Muscle layer of colon (tissue), 2 donors: ENCODE measurements around the gene CPSF2.

ENCODE experiments used
- H3K27ac ChIP-seq: one replicate; pipeline ENCODE4 v1.7.0; 2013; ENCODE audit warnings: low read depth, mild to moderate bottlenecking, low read length, moderate library complexity
- H3K27me3 ChIP-seq, 2 donors: one replicate each; pipeline ENCODE4 v1.7.0; 2013; ENCODE audit warnings: low read length in 2 of 2, mild to moderate bottlenecking in 2 of 2; ENCODE audit not compliant: insufficient read depth in 2 of 2, control insufficient read depth in 1 of 2
- H3K36me3 ChIP-seq: one replicate; pipeline ENCODE4 v1.7.0; 2013; ENCODE audit warnings: mild to moderate bottlenecking, low read length; ENCODE audit not compliant: insufficient read depth
- H3K4me1 ChIP-seq: one replicate; pipeline ENCODE4 v1.7.0; 2013; ENCODE audit warnings: mild to moderate bottlenecking, low read length; ENCODE audit not compliant: insufficient read depth
- H3K4me3 ChIP-seq, 2 donors: one replicate each; pipeline ENCODE4 v1.7.0; 2013; ENCODE audit warnings: low read length in 2 of 2, low read depth in 1 of 2, mild to moderate bottlenecking in 1 of 2, moderate library complexity in 1 of 2
- H3K9ac ChIP-seq: one replicate; pipeline ENCODE4 v1.7.0; 2013; ENCODE audit warnings: low read length
- H3K9me3 ChIP-seq: one replicate; pipeline ENCODE4 v1.7.0; 2013; ENCODE audit warnings: mild to moderate bottlenecking, low read length
- donor health status: abdominal sarcoma.
- donor health status: Adenocarcinoma of cecum.

Gene CPSF2

DNA sequence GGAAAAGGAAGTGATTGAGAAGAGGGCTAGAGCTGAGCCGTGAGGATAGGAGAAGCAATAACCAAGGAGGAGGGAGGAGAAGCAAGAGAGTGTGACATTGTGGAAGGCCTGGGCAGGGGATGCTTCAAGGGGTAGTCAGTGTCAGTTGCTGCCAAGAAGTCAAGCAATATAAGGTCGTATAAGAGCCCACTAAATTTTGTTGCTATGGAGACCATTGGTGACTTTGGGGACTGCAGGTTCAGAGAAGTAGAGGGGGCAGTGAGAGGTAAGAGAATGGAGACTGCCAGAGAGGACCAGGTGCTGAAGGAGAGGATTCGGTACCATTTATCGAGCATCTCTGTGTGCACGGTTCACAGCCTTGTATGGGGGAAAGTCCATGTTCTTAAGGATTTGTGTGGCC, 12.3 kb upstream of the CPSF2 start:
- H3K9me3 ChIP-seq: no peaks in the 10 kb centered on the region
- H3K36me3 ChIP-seq: no peaks in the 10 kb centered on the region
- H3K4me1 ChIP-seq: peaks cover 14% of the 10 kb centered on the region
- H3K27ac ChIP-seq: no peak overlapping the region
- H3K4me3 ChIP-seq: no peak overlapping the region
- no peaks in the 10 kb centered on the region for H3K27me3 ChIP-seq
- no peak overlapping the region for H3K9ac ChIP-seq

DNA sequence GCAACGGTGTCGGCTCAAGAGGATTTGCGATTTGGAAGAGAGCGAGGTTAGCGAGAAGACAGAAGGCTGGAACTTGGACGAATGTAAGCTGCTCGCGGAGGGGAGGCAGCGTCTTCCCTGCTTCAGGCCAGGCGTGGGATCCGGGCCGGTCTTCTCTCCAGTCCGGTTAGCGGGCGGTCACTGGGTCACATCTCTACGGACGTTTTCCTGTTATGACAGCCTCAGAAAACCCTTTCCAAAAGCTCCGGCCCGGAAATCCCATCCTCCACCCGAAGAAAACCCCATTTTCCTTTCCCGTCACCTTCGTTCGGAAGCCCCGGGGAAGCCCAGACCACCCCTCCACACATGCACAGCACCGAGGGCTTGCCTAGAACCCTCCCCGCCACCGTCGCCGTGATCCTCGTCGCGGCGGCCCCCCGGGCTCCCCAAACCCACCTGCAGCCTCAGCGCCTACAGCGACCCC, 531 bp upstream of the CPSF2 start:
- Histone ChIP-seq H3K27me3 (no peaks in the 10 kb centered on the region), H3K36me3 (peaks cover 16% of the 10 kb centered on the region), H3K4me3 (peak overlapping the region; percentile 90 to 96), H3K4me1 (peaks cover 34% of the 10 kb centered on the region), H3K27ac (peak overlapping the region; percentile 100), H3K9ac (peak overlapping the region; percentile 82), H3K9me3 (no peaks in the 10 kb centered on the region)

DNA sequence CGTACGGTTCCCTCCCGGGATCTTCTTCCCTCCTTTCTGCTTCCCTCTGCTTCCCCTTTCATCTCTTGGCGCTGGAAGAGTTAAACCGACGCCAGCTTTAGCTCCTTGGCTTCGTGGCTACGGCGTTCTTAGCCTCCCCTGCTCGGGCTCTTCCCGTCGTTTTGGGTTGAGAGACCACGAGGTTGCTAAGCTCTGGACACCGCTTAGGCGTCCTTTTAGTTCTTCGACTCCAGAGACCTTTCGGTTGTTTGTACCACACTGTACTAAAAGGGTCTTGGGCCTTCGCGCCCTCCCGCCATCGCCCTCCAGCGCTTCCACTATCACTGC, 545 bp downstream of the CPSF2 start:
- Histone ChIP-seq H3K9ac (peak overlapping the region; percentile 82), H3K9me3 (no peaks in the 10 kb centered on the region), H3K36me3 (peaks cover 14% of the 10 kb centered on the region), H3K27me3 (no peaks in the 10 kb centered on the region), H3K4me3 (peak overlapping the region; percentile 90 to 96), H3K27ac (peak overlapping the region; percentile 100), H3K4me1 (peaks cover 34% of the 10 kb centered on the region)

DNA sequence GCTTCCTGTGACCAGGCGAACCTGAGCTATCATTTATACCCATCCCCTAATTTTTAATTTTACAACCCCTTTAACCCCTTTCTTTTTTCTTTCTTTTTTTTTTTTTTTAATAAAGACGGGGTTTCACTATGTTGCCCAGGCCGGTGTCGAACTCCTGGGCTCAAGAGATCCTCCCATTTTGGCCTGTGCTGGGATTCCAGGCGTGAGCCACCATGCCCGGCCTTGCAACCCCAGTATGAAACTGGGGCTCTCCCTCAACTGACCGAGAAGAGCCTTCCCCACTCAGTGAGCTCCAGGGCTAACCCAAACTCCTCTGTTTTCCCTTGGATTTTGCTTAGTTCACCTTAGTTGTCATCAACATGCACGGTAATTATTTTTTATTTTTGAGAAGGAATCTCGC, 992 bp downstream of the CPSF2 start:
- no peaks in the 10 kb centered on the region for H3K27me3 ChIP-seq
- peaks cover 34% of the 10 kb centered on the region for H3K4me1 ChIP-seq
- H3K9ac ChIP-seq: peak overlapping the region; percentile 82
- no peaks in the 10 kb centered on the region for H3K9me3 ChIP-seq
- H3K27ac ChIP-seq: peak overlapping the region; percentile 100
- peaks cover 10% of the 10 kb centered on the region for H3K36me3 ChIP-seq
- H3K4me3 ChIP-seq: peak overlapping the region; percentile 90 to 96

DNA sequence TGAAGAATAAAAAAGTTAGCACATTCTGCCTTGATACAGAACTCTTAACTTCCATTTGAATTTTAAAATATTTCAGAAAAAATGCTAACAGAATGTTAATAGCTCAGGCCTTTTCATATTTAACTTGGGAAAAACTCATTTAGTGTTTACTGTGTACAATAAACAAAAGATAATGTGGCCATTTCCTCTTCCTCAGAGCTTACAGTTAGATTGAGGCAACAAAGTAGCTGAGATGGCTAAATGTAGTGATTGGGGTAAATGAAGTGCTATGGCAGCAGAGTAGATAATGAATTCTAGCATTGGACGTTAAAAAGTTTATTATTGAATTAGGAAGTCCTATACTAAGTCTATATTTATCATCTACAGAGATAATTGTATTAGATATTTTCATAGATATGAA, 12.7 kb downstream of the CPSF2 start:
- Histone ChIP-seq H3K27me3 (no peaks in the 10 kb centered on the region), H3K36me3 (peaks cover 38% of the 10 kb centered on the region), H3K9ac (no peak overlapping the region), H3K9me3 (no peaks in the 10 kb centered on the region), H3K4me1 (no peaks in the 10 kb centered on the region), H3K4me3 (no peak overlapping the region), H3K27ac (no peak overlapping the region)

DNA sequence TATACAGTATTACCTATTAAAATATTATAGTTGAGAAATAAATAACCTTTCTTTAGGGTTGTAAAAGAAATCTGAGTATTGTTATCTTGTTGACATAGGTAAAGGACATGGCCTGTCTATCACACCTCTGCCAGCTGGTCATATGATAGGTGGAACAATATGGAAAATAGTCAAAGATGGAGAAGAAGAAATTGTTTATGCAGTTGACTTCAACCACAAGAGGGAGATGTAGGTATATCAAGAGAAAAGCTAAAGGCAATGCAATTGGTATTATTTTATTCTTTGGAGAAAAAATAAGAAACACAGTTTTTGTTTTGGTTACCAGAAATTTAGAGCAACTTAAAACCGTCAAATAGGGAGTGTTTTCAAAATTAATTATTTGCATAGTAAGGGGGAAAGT, 13.5 kb downstream of the CPSF2 start:
- Histone ChIP-seq H3K4me1 (no peaks in the 10 kb centered on the region), H3K9ac (no peak overlapping the region), H3K4me3 (no peak overlapping the region), H3K9me3 (no peaks in the 10 kb centered on the region), H3K27me3 (no peaks in the 10 kb centered on the region), H3K36me3 (peaks cover 34% of the 10 kb centered on the region), H3K27ac (no peak overlapping the region)

DNA sequence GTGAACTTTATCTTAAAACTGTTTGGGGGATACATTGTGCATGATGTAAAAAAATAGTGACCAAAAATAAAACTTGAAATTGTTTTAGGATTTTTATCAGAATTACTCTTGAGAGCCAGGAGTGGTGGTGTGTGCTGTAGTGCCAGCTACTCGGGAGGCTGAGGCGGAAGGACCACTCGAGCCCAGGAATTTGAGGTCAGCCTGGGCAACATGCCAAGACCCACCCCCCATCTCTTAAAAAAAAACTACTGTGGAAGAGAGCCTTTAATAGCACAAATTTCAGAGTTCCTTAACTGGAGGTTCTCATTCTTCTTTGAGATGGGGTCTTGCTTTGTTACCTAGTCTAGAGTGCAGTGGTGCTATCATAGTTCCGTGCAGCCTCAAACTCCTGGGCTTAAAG, 21.5 kb downstream of the CPSF2 start:
- H3K36me3 ChIP-seq: peaks cover 61% of the 10 kb centered on the region

DNA sequence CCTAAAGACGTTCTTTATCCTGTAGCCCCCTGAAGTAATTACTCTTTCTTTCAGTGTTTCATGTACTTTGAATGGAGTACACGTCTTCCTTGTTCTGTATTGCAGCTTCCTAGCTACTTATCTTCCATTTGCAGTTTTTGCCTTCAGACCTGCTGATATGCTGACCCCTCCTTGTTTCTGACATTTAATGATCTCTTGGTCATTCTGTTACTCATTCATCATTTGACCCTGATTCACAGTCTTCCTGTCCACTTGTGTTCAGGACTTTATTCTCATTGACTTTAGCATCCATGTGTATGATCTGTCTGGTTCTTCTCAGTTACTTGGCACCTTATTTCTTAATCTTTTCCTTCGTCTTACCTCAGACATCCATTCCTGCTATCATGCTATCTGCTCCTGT, 22.2 kb downstream of the CPSF2 start:
- no peak overlapping the region for H3K4me3 ChIP-seq
- H3K27me3 ChIP-seq: no peaks in the 10 kb centered on the region
- no peaks in the 10 kb centered on the region for H3K9me3 ChIP-seq
- H3K9ac ChIP-seq: no peak overlapping the region
- no peak overlapping the region for H3K27ac ChIP-seq
- no peaks in the 10 kb centered on the region for H3K4me1 ChIP-seq
- peaks cover 57% of the 10 kb centered on the region for H3K36me3 ChIP-seq

More for the DNA sequence above, 21.5 kb downstream of the CPSF2 start:
- Histone ChIP-seq H3K9ac (no peak overlapping the region), H3K4me3 (no peak overlapping the region), H3K27ac (no peak overlapping the region), H3K4me1 (no peaks in the 10 kb centered on the region), H3K9me3 (no peaks in the 10 kb centered on the region), H3K27me3 (no peaks in the 10 kb centered on the region)

DNA sequence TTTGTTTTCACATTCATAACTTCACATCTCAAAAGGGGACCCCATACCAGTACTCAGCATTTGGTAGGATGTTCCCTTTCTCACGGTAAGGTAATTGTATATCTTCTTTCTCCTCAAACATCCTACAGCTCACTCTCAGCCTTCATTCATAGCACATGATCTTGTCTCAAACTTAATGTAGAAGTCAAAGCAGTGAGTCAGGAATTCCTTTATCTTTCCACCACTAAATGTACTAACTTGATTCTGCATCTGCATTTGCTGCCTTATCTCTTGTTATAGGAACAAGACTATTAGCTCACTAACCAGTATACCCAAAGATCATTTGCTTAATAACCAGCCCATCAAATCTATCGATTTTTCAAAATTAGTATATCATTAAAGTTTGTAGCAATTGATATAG, 22.9 kb downstream of the CPSF2 start:
- Histone ChIP-seq H3K4me1 (no peaks in the 10 kb centered on the region), H3K4me3 (no peak overlapping the region), H3K9ac (no peak overlapping the region), H3K27ac (no peak overlapping the region), H3K36me3 (peaks cover 64% of the 10 kb centered on the region), H3K27me3 (no peaks in the 10 kb centered on the region), H3K9me3 (no peaks in the 10 kb centered on the region)

DNA sequence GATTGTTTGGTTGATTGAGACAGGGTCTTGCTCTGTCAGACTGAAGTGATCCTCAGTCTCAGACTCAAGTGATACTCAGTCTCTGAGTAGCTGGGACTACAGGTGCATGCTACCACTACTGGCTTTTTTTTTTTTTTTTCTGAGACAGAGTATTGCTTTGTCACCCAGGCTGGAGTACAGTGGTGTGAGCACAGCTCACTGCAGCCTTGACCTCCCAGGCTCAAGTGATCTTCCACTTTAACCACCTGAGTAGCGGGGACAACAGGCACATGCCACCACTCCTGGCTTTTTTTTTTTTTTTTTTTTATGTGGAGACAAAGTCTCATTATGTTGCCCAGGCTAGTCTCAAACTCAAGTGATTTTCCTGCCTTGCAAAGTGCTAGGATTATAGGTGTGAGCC, 31.8 kb downstream of the CPSF2 start:
- H3K4me1 ChIP-seq: no peaks in the 10 kb centered on the region
- no peak overlapping the region for H3K9ac ChIP-seq
- no peaks in the 10 kb centered on the region for H3K9me3 ChIP-seq
- H3K4me3 ChIP-seq: no peak overlapping the region
- peaks cover 45% of the 10 kb centered on the region for H3K36me3 ChIP-seq
- no peaks in the 10 kb centered on the region for H3K27me3 ChIP-seq
- H3K27ac ChIP-seq: no peak overlapping the region

DNA sequence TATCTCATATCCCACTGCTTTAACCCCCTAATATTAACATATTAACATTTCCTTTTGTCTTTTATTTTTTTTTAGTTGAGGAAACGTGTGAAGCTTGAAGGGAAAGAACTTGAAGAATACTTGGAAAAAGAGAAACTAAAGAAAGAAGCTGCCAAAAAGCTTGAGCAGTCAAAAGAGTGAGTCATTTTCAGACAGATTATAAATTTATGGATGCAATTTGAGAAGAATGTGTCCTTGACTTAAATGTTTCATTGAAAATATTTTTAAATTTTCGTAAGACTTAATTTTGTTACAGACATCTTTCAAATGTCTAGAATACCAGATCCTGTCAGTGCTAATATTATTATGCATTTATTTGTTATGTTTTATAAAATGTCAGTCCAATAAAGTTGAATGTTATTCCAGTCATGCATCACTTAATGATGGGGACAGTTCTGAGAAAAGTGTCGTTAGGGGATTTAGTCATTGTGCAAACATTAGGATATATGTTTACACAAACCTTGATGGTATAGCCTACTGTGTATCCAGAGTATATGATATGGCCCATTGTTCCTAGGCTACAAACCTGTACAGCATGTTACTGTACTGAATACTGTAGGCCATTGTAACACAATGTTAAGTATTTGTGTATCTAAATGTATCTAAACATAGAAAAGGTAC, 32.6 kb downstream of the CPSF2 start:
- Histone ChIP-seq H3K9ac (no peak overlapping the region), H3K4me1 (no peaks in the 10 kb centered on the region), H3K36me3 (peaks cover 43% of the 10 kb centered on the region), H3K4me3 (no peak overlapping the region), H3K9me3 (no peaks in the 10 kb centered on the region), H3K27me3 (no peaks in the 10 kb centered on the region), H3K27ac (no peak overlapping the region)

DNA sequence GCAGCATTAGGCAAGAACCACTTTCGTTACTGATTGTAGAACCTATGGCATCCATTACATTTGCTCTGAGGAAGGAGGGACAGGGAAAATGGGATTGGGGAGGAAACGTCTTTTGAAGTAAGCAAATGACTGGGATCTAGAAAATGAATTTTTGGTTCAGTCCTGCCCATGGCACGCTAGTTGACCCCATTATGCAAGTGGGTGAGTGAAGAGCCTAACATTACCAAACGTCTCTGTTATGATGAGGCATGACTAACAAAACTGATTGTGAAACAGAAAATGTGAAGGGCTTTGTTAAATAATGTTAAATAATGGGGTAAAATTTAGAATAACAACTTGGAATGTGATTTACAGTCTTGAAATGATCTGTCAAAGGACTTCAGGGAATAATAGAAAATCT, 38.9 kb downstream of the CPSF2 start:
- H3K27ac ChIP-seq: no peak overlapping the region

More for the DNA sequence above, 38.9 kb downstream of the CPSF2 start:
- no peaks in the 10 kb centered on the region for H3K4me1 ChIP-seq
- H3K27me3 ChIP-seq: no peaks in the 10 kb centered on the region
- H3K4me3 ChIP-seq: no peak overlapping the region
- H3K36me3 ChIP-seq: peaks cover 49% of the 10 kb centered on the region
- H3K9ac ChIP-seq: no peak overlapping the region
- no peaks in the 10 kb centered on the region for H3K9me3 ChIP-seq
